COLO668 (cell line): ENCODE measurements around the gene TES.

Source experiments
- DNase-seq: peaks from one replicate; lab custom pipeline; 2025; ENCODE audit not compliant: unreplicated experiment; lab: John Stamatoyannopoulos, UW

Gene TES

GRCh38 chr7:116193329-116194087 is 16.8 kb upstream of the TES start:
- no peak for DNase-seq

DNA sequence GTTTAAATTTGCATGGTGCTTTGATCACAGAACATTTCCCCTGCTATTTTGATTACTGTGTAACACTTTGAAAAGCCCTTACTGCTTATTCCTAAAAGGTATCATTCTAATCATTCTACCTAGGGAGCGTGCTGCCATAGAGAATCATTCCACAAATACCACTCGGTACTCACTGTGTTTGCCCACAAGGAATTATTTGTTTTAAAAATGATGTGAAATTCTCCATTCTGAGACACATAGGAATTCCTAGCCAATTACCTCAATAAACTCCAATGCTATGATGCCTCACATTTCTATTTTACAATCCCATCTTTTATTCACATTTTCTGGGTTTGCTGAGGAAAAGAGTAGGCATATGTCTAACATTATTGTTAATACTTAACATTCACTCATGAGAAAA is 16.2 kb upstream of the TES start:
- DNase-seq, result no peak

GRCh38 chr7:116195451-116195850 is 14.9 kb upstream of the TES start:
- DNase-seq, result no peak

- no peak for DNase-seq
Observed at GRCh38 chr7:116196947-116197346, 13.4 kb upstream of the TES start.

DNA sequence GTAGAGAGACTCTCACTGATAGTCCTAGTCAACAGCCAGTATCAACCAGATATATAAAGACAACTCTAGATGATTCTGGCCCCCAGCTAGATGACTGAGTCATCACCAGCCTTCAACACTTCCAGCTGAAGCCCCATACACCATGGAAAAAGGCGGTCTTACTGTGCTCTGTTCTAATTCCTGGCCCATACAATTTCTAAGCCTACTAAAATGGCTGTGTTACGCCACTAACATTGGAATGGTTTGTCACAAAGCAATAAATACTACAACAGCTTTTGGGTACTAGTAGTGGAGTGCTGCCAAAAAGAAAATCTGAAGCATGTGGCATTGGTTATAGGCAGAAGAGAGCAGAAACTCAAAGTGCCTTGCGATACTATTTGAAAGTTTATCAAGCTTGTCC is 13.0 kb upstream of the TES start:
- DNase-seq, result no peak

DNA sequence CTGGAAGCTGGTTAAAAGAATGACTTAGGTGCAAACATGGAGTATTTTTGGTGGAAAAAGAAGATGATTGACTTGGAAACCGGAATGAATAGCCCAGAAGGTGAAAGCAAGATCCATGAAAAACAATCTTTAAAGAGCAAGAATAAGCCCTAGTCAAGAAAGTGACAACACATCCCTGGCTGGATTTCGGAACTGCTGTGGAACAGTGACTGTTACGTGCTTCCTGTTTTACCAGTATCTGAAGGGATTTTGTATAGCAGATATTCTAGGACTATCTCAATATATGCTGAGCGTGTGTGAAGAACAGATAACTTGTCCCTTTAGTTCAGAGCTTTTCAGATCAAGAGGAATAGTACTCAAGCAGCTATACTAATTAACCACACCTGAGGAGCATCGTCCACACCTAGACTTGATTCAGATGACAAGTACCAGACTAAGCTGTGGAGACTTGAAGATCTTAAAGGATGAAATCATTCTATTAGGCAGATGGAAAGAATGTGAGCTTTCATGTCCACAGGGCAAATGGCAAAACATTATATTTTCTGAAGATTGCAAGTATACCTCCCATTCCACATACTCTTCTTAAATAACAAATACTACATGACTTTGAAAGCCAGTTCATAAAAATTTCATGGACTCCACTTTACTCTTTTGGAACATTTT is 11.5 kb upstream of the TES start:
- DNase-seq, result no peak

DNA sequence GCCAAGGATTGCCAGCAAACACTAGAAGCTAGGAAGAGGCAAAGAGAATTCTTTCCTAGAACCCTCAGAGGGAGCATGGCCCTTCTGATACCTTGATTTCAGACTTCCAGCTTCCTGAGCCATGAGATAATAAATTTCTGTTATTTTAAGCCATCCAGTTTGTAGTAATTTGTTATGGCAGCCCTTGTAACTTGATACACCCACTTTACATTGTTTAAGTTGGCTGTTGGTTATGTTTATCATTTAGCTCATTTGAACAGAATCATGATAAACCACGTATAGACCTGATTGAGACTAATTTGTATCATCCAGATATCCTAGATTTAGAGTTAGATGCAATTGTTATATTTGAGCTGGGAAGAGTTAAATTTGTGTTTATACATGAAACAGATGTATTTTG is 9.4 kb upstream of the TES start:
- DNase-seq, result no peak

GRCh38 chr7:116206141-116206540 is 4.2 kb upstream of the TES start:
- no peak for DNase-seq

DNA sequence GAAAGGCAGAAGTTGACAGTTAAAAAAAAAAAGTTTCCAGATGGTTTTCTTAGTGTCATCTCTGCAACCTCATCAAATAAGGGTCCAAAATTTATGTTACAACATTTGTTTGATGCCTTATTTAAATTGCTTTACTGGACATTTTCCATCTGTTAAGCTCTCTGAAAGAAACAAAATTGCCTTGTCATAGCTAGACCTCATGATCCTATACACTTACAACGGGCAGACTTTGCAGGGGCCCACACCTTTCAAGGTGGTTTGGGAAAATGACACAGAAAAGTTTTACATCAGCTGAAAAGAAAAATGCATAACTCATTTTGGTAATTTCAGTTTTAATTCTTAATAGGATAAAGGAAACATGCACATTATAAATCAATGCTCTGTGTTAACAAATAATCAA is 1.4 kb upstream of the TES start:
- DNase-seq, result no peak

GRCh38 chr7:116209561-116210070 is 723 bp upstream of the TES start:
- no peak for DNase-seq

DNA sequence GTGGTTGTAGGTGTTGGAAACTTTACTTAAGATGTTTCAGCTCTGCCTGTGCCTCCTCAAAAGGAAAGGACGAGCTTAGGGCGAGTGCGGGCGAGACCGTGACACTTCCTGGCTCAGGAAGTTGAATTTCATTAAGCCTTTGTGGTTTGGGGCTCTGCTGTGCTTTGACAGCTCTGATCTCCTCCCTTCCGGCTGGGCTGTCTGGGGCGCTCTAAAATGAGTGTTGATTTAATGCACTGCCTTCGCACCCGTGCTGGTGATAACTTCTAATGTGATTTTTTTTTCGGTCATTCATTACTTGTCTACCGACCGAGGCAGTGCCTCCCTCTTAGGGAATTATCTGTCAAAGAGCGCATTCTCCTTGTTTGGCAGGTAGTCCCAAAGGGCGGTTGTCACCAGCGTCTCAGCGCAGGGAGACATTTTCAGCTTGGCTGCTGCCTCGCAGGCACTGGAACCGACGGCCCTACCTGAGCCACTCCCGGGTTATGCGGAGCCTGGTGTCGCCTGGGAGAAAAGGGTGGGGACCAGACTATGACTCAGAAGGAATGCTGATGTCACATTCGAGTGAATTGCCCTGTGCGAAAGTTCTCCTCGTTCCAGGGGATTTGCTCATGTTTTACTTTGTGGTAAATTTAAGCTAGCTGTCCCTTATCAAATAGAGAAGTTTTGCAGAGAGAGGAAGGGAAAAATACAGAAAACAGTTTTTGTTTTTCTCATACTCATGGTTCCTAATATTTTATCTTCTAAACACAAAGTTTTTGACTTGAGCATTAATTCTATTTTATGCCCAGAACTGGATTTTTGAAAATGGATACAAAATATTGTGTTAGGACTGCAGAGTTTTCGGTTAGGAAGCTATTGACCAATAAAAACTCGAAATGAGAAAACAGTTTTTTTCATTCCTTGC is 920 bp downstream of the TES start:
- peak; percentile 78 for DNase-seq

DNA sequence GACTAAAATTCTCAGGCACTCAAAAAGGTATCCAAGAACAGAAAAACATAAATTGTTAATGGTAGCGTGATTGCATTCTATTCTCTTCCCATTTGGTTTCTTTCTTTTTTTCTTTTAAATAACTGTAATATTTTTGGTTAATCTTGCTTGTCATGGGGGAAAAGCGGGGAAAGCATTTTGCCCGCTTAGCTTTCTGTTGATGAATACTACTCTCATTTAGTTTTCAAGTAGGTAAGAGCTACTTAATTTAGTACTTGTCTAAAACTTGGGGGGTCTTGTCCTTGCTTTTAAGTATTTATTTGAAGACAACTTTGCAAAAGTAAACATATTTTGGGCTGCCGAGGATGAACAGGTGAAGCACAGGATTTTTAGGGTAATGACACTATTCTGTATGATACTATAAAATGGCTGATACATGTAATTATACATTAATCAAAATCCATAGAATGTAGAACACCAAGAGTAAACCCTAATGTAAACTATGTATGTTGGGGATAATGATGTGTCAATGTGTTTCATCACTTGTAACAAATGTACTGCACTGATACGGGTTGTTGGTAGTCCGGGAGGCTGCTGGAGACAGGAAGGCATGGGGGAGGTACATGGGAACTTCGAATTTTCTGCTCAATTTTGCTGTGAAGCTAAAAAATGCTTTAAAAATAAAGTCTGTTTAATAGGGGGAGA is 1.7 kb downstream of the TES start:
- no peak for DNase-seq

DNA sequence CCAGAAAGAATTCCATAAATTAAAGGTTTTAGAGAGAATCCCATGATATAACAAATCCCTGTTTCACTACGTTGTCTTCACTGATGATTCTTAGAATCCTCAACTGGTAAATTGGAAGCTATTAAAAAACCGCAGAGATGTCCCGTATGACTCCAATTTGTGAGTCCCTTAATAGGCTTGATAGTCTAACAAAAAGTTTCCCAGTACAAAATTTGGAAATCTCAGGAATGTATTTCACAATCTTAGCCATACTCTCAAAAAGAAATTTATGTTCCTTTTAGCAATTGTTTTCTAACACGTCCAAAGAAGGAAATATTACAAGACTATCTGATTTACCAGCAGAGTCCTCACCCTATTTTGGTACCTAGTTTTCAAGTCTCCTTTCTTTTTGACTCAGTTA is 2.5 kb downstream of the TES start:
- DNase-seq, result no peak

DNA sequence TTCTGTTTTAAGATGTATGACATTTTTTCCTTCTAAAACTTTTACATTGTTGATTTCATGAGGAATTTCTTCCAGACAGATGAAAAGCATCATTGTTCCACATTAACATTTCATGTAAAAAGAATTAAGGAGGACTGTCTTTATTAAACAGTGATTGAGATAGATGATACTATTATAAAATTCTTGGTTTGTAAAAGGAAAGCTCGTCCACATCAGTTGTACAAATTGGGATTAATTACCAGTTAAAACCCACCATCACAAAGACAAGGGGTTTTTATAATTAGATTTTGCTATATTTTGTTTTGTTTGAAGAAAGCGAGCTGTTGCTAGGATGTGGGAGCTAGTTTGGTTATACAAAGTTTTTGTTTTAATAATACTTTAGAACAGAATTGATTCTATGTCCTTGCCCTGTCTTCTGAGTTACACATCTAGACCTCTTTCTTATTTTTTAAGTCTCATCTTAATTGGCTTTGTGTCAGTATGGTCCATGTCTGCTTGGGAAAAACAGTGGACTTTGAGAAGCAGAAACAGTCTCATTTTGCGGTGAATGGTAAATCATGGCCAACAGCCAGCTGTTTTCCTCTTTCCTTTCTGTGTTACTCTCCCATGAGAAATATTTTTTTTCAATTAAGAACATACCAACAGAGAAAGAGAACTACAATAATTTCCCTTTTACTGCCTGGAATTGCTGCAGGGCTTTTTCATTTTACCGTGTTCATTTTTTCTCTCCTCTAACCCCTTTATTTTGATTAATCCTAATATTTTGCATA is 3.2 kb downstream of the TES start:
- no peak for DNase-seq

- DNase-seq, result no peak
Observed at GRCh38 chr7:116214921-116215320, 4.6 kb downstream of the TES start.

- DNase-seq, result no peak
Observed at GRCh38 chr7:116215551-116215950, 5.2 kb downstream of the TES start.

GRCh38 chr7:116216956-116217571 is 6.7 kb downstream of the TES start:
- DNase-seq, result no peak

DNA sequence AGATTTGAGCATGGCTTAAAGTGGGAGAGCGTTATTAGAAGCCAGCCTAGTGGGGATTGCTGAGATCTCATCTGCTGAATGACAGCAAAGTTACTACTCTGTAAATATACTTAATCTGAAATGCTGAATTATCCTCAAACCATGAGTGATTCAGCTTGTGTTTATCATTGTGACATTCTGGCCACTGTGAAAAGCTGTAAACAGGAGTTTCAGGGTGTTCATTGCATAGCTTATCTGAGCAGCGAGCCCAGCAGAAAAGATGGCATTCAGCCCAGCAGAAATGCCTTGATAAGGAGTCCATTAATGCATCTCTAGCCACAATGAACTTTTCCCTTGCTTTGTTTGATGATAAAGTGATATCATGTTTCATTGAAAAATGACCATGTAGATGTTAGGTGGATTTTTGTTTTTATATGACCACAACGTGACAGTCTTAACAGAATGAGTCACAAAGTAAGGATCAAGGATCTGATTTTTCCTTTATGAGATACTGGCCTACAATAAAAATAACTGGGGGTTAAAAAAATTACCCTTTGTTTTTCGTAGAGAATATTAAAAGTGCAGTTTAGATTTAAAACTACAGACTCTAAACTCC is 7.8 kb downstream of the TES start:
- peak; percentile 33 for DNase-seq

- no peak for DNase-seq
Observed at GRCh38 chr7:116218747-116219146, 8.4 kb downstream of the TES start.
